ENCODE results near the gene BCAS3. TPM values are rescaled to one million over a fixed set of nuclear protein-coding genes. Genes with fewer than 3 reads are reported as not detected.
"Not testable (repeated sequence)": the region's sequence is repeated elsewhere in the genome, so short reads cannot be mapped to it uniquely, and the experiment has no call there.

Gene BCAS3
- total RNA-seq, 1 experiment from 2014 or later: 26.6 TPM

GRCh38 chr17:60971515-60972369 is 294.1 kb downstream of the BCAS3 start:
- peak; percentile 58 for DNase-seq (ENCODE audit: extremely low read depth, low read depth)

- not testable (repeated sequence) for DNase-seq (ENCODE audit: extremely low read depth, low read depth)
Measured at GRCh38 chr17:60976861-60977260, 299.2 kb downstream of the BCAS3 start.

GRCh38 chr17:60989379-60989778 is 311.7 kb downstream of the BCAS3 start:
- DNase-seq (ENCODE audit: extremely low read depth, low read depth): no peak

DNA sequence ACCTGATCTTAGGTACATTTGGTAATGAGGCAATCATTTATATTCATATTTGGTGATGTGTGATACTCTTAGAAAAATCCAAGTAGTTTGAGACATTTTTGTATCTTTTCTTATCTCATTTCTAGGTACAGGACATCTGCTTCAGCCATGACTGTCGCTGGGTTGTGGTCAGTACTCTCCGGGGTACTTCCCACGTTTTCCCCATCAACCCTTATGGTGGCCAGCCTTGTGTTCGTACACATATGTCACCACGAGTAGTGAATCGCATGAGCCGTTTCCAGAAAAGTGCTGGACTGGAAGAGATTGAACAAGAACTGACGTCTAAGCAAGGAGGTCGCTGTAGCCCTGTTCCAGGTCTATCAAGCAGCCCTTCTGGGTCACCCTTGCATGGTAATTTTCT is 312.2 kb downstream of the BCAS3 start:
- no peak for DNase-seq (ENCODE audit: extremely low read depth, low read depth)

DNA sequence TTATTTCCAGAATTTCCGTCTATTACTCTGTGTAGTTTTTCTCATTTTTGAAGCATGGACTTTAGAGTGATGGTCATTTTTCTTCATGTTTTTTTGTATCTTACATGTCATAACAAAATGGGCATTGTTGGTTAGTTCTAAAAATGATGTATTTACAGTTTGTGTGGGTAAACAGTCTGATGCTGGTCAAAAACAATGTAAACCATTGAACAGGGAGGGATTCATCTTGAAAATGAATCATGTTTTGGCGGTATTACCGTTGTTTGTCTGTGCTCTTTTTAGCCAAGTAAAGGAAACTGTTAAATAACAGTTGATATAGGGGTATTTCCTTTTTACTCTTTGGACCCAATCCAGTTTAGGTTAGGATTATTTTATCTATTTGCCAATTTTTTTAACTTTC is 315.8 kb downstream of the BCAS3 start:
- DNase-seq (ENCODE audit: extremely low read depth, low read depth): no peak

- DNase-seq (ENCODE audit: extremely low read depth, low read depth): no peak
Measured at GRCh38 chr17:60995680-60996079, 318.0 kb downstream of the BCAS3 start.

GRCh38 chr17:61000911-61001310 is 323.3 kb downstream of the BCAS3 start:
- DNase-seq (ENCODE audit: extremely low read depth, low read depth): peak; percentile 81

- peak; percentile 66 for DNase-seq (ENCODE audit: extremely low read depth, low read depth)
Measured at GRCh38 chr17:61002316-61002736, 324.7 kb downstream of the BCAS3 start.

DNA sequence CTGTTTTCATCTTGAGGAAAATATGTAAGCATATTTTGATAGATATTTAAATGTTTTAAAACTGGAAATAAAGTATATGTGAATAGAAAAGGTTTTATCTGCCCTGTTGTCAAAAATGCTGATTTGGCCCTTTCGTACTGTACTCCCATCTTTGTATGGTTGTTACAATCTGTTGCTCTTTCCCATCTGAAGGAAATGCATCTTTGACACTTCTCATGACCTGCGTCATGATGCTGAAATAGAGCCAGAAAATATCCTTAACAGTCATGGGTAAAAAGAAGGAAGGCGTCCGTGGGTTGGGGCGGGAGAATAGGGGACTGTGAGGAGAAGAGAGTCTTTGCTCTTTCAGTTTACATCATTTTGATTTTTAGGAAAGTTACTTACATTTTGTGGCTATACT is 327.7 kb downstream of the BCAS3 start:
- peak; percentile 90 for DNase-seq (ENCODE audit: extremely low read depth, low read depth)

- DNase-seq (ENCODE audit: extremely low read depth, low read depth): not testable (repeated sequence)
Measured at GRCh38 chr17:61005958-61006357, 328.3 kb downstream of the BCAS3 start.

- peak; percentile 80 for DNase-seq (ENCODE audit: extremely low read depth, low read depth)
Measured at GRCh38 chr17:61007980-61008379, 330.3 kb downstream of the BCAS3 start.

DNA sequence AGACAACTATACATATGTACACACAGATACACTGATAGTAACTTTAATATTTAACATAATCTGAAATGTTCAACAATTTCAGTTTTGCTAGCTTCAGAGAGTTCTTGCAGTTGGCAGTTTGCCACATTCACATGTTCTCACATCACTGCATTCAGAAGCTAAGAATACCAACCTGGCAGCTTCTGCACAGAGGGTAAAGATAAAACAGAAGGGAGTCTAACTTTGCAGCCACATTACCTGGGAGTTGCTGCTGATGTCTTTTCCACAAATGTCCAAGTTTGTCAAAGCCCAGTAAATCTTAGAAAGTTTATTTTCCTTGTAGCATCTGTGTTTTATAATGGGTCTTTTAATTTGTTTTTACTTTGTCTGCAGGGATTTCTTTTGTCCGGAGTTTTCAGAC is 332.0 kb downstream of the BCAS3 start:
- no peak for DNase-seq (ENCODE audit: extremely low read depth, low read depth)

- no peak for DNase-seq (ENCODE audit: extremely low read depth, low read depth)
Measured at GRCh38 chr17:61010661-61011170, 333.1 kb downstream of the BCAS3 start.

- no peak for DNase-seq (ENCODE audit: extremely low read depth, low read depth)
Measured at GRCh38 chr17:61011251-61011650, 333.6 kb downstream of the BCAS3 start.

DNA sequence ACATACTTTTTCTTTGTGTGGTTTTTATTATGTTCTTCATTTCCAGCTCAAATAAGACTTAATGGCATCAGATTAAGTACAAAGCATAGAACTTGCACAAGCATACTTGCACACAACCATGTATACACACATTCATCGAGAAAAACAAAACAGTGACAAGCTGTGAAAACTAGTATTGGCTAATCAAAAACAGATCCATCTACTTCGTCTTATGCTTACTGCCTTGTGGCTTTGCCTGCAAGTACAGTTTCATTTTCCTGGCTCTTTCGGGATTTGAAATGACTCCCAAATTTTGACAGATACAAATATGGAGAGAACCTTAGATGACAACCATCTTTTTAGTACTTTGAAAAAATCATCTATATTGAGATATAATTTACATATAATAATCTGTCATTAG is 338.3 kb downstream of the BCAS3 start:
- DNase-seq (ENCODE audit: extremely low read depth, low read depth): no peak

- no peak for DNase-seq (ENCODE audit: extremely low read depth, low read depth)
Measured at GRCh38 chr17:61017317-61018006, 339.8 kb downstream of the BCAS3 start.

DNA sequence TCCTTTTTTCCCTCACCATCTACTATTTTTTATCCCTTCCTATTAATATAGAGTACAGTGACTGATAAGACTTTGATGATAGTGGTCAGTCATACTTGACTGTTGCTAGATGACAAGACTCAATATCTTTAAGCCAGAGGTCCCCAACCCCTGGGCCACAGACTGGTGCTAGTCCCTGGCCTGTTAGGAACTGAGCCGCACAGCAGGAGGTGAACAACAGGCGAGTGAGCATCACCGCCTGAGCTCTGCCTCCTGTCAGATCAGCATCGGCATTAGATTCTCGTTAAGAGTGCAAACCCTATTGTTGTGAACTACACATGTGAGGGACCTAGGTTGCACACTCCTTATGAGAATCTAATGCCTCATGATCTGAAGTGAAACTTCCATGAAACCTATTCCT is 341.3 kb downstream of the BCAS3 start:
- DNase-seq (ENCODE audit: extremely low read depth, low read depth): no peak

DNA sequence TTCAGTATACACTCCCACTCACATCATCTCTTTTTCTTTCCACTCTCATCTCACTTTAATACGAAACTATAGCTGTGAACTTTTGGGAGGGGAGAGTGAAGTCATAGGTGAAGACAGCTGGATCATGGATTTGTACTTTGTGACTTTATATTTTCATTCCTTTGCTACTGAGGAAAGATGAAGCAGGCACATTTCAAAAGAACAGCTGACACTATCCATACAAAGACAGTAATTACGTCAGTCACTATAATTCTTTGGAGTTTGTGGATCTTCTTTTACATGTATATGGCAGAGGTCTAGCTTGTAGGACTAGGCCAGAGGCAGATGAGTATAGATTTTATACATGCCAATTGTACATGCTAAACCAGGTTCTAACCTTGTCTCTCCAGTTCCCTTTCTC is 346.3 kb downstream of the BCAS3 start:
- no peak for DNase-seq (ENCODE audit: extremely low read depth, low read depth)

DNA sequence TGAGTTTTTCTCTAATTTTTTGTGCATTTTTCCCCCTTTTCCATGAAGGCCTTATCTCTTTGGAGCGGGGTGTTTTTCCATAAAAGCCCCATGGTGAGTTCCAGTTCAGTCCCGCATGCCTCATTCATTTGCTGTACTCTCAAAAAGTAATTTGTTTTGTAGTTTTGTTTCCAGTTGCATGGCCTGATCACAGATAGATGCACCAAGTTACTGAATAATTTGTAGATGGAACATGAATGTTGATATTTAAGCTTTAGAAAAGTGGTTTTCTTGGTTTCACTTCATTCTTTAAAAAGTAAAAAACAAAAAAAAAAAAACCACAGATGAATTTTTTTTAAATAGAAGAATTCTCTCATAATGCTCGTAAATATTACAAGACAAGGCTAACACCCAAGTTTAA is 349.2 kb downstream of the BCAS3 start:
- DNase-seq (ENCODE audit: extremely low read depth, low read depth): no peak

DNA sequence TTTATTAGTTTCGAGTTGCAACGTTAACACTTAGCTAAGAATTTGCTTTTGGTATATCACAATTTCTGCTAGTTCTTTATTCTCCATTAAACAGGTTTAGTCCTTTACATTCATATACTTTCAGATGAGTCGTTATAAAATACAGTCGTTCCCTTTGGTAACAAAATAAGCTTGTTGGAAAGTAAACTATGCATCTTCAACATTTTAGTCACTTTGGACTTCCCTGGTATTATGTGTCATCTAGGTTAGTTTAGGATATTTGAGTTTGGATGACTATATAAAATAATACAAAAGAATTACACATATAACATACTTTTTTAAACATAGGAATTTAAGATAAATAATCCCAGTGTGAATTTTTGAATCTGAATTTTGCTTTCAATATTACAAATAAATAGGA is 351.5 kb downstream of the BCAS3 start:
- no peak for DNase-seq (ENCODE audit: extremely low read depth, low read depth)

DNA sequence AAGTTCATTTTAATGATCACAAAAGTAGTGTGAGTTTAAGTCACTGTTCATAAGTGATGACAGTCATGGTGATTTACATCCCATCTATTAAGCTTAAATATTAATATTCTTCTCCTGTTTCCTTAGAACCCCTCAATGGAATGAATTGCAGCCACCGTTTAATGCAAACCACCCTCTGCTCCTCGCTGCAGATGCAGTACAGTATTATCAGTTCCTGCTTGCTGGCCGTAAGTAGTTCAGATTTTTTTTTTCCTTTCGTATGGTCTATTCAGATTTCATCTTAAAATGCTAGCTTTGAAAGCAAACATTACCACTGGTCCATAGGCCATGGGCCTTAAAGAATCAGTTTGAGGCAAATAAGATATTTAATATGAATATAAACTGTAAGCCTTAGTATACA is 363.0 kb downstream of the BCAS3 start:
- no peak for DNase-seq (ENCODE audit: extremely low read depth, low read depth)

DNA sequence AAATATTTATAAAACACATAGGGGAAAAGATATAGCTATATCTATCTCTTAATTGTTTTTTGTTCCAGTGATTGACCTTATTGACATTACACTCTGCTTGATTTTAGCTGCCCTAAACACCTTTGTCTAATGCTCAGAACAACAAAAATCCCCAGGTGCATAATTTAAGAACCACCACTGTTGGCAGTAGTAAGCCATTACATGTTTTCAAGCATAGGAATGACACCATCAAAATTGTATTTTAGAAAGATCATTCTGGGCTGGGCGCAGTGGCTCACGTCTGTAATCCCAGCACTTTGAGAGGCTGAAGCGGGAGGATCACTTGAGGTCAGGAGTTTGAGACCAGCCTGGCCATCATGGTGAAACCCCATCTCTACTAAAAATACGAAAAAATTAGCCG is 364.7 kb downstream of the BCAS3 start:
- DNase-seq (ENCODE audit: extremely low read depth, low read depth): not testable (repeated sequence)

Measured in NCI-H460 (cell line).